HCT116 (cell line): ENCODE data around the gene RBMS1. TPM values are rescaled to one million over a fixed set of nuclear protein-coding genes. Genes with fewer than 3 reads are reported as not detected.

ENCODE experiments used
- ATAC-seq: fragments of 200-7000 bp; cut with Tn5 transposase; 2 replicates; pipeline ENCODE4 v1.9.1; 2020; ENCODE audit warnings: mild to moderate bottlenecking, moderate library complexity
- BruUV-seq: library from RNA; stranded (reverse); fragments of 400-500 nt; replicated peaks from 2 replicates; lab custom pipeline; 2021; lab: Mats Ljungman, UMichigan
- CTCF ChIA-PET: fragments of 300-600 bp; sonication (Branson Sonifier 250); formaldehyde crosslinking; loops from one replicate; lab custom pipeline; 2021; ENCODE audit warnings: antibody characterized with exemption; lab: Charles Lee
- POLR2A ChIA-PET: fragments of 300-600, 350-600 bp; sonication (Branson Sonifier 250); formaldehyde crosslinking; loops from one replicate; lab custom pipeline; 2021; ENCODE audit warnings: antibody characterized with exemption; lab: Charles Lee
- RAD21 ChIA-PET, 2 experiments: fragments of 300-600 bp; sonication (Branson Sonifier 250); formaldehyde crosslinking; loops; one replicate each; lab custom pipeline; 2023; ENCODE audit warnings: low total read pairs in 2 of 2; ENCODE audit not compliant: uncharacterized antibody in 2 of 2, unreplicated experiment in 2 of 2, low non-redundant PET in 1 of 2; lab: Charles Lee
- DNase-seq: peaks from one replicate; pipeline ENCODE4 v3.0.0-alpha.2; 2010; ENCODE audit warnings: low read depth, low spot score
- H2AFZ ChIP-seq: fragments of 200-600 bp; shearing (Covaris generic), sonication (generic); 2 replicates; pipeline ENCODE4 v1.6.1; 2017; ENCODE audit warnings: low read depth, mixed run types, mixed read lengths, antibody characterized with exemption, low read length; ENCODE audit not compliant: poor library complexity, severe bottlenecking
- H3K27ac ChIP-seq: 2 replicates; pipeline ENCODE4 v1.5.1; 2012; ENCODE audit warnings: low read depth, low read length
- H3K27me3 ChIP-seq: fragments of 200-600 bp; sonication (generic); 2 replicates; pipeline ENCODE4 v1.6.1; 2016; ENCODE audit warnings: mixed run types, low read length, mixed read lengths; ENCODE audit not compliant: insufficient read depth
- H3K36me3 ChIP-seq, 2 experiments: fragments of 200-500 bp in 1 of 2; fragments of 200-600 bp in 1 of 2; sonication (Bioruptor generic) in 1 of 2; sonication (generic) in 1 of 2; 2 replicates each; pipeline versions ENCODE4 v1.5.1 to v1.6.1; 2014 to 2016; ENCODE audit warnings: low read length in 2 of 2, inconsistent platforms in 1 of 2, mixed read lengths in 1 of 2, mixed run types in 1 of 2; ENCODE audit not compliant: insufficient read depth in 2 of 2, control insufficient read depth in 1 of 2
- H3K4me1 ChIP-seq, 2 experiments: fragments of 200-600 bp in 1 of 2; sonication (generic) in 1 of 2; 2 replicates each; pipeline versions ENCODE4 v1.5.1 to v1.6.1; 2012 to 2017; ENCODE audit warnings: low read length in 2 of 2, inconsistent platforms in 1 of 2, mild to moderate bottlenecking in 1 of 2, mixed read lengths in 1 of 2, mixed run types in 1 of 2, moderate library complexity in 1 of 2; ENCODE audit not compliant: insufficient read depth in 2 of 2, control insufficient read depth in 1 of 2
- H3K4me2 ChIP-seq: fragments of 200-600 bp; sonication (generic); 2 replicates; pipeline ENCODE4 v1.6.1; 2017; ENCODE audit warnings: mixed run types, low read length, mixed read lengths
- H3K4me3 ChIP-seq, 2 experiments: fragments of 200-600 bp in 1 of 2; sonication (generic) in 1 of 2; replicated peaks in 1 of 2; 2 replicates each; pipeline ENCODE4 v1.5.1; 2011 to 2016; ENCODE audit warnings: low read length in 2 of 2, control low read depth in 1 of 2, low read depth in 1 of 2, mild to moderate bottlenecking in 1 of 2, mixed read lengths in 1 of 2, mixed run types in 1 of 2
- H3K79me2 ChIP-seq: fragments of 200-600 bp; sonication (generic); 2 replicates; pipeline ENCODE4 v1.6.1; 2017; ENCODE audit warnings: mild to moderate bottlenecking, mixed run types, low read length, moderate library complexity, mixed read lengths; ENCODE audit not compliant: insufficient read depth
- H3K9ac ChIP-seq: fragments of 200-600 bp; sonication (generic); 2 replicates; pipeline ENCODE4 v1.6.1; 2016; ENCODE audit warnings: low read length, mixed read lengths
- H3K9me2 ChIP-seq: fragments of 200-600 bp; sonication (generic), shearing (Covaris generic); 2 replicates; pipeline ENCODE4 v1.6.1; 2017; ENCODE audit warnings: mixed run types, mild to moderate bottlenecking, moderate library complexity; ENCODE audit not compliant: insufficient read depth
- H3K9me3 ChIP-seq, 2 experiments: fragments of 200-500 bp in 1 of 2; fragments of 200-600 bp in 1 of 2; sonication (Bioruptor generic) in 1 of 2; sonication (generic) in 1 of 2; 2 replicates each; pipeline ENCODE4 v1.6.1; 2014 to 2017; ENCODE audit warnings: low read length in 2 of 2, mixed read lengths in 2 of 2, inconsistent platforms in 1 of 2, low read depth in 1 of 2, mild to moderate bottlenecking in 1 of 2, mixed run types in 1 of 2, moderate library complexity in 1 of 2; ENCODE audit not compliant: control insufficient read depth in 1 of 2, insufficient read depth in 1 of 2
- H4K20me1 ChIP-seq: fragments of 200-600 bp; sonication (generic), shearing (Covaris generic); 2 replicates; pipeline ENCODE4 v1.6.1; 2017; ENCODE audit warnings: mixed run types, mild to moderate bottlenecking, moderate library complexity; ENCODE audit not compliant: insufficient read depth
- CEBPB ChIP-seq: IDR thresholded peaks from 2 replicates; pipeline ENCODE4 v1.6.1; 2012; ENCODE audit warnings: low read depth
- CTCF ChIP-seq, 3 experiments: fragments of 200-600 bp in 1 of 3; sonication (generic) in 1 of 3; IDR thresholded peaks in 2 of 3; conservative IDR thresholded peaks in 1 of 3; 2 replicates each; pipeline ENCODE4 v1.5.1; 2012 to 2017; ENCODE audit warnings: low read depth in 2 of 3, low read length in 2 of 3, antibody characterized with exemption in 1 of 3, borderline replicate concordance in 1 of 3, control low read depth in 1 of 3, mild to moderate bottlenecking in 1 of 3, mixed read lengths in 1 of 3, mixed run types in 1 of 3, moderate library complexity in 1 of 3; ENCODE audit not compliant: insufficient read depth in 1 of 3
- ELF1 ChIP-seq: IDR thresholded peaks from 2 replicates; pipeline ENCODE4 v1.6.1; 2012; ENCODE audit warnings: low read depth, borderline replicate concordance
- JUND ChIP-seq: IDR thresholded peaks from 2 replicates; pipeline ENCODE4 v1.6.1; 2012
- MAX ChIP-seq: IDR thresholded peaks from 2 replicates; pipeline ENCODE4 v1.6.1; 2012
- POLR2A ChIP-seq: IDR thresholded peaks from 2 replicates; pipeline ENCODE4 v1.7.0; 2011; ENCODE audit warnings: borderline replicate concordance; ENCODE audit not compliant: insufficient read depth, insufficient read length; ENCODE audit errors: extremely low read depth
- POLR2AphosphoS5 ChIP-seq: IDR thresholded peaks from 2 replicates; pipeline ENCODE4 v1.6.1; 2011; ENCODE audit warnings: mild to moderate bottlenecking, low read depth, low read length, moderate library complexity
- RAD21 ChIP-seq: IDR thresholded peaks from 2 replicates; pipeline ENCODE4 v1.6.1; 2012; ENCODE audit warnings: low read depth, mild to moderate bottlenecking
- SIN3A ChIP-seq: IDR thresholded peaks from 2 replicates; pipeline ENCODE4 v1.6.1; 2012; ENCODE audit warnings: low read depth
- intact Hi-C: fragments of 100-400 bp; cut with micrococcal nuclease; formaldehyde crosslinking; loops from 2 replicates; pipeline ENCODE4 v1.10.0; 2022
- total RNA-seq: library from RNA; stranded (reverse); gene quantifications from one replicate; pipeline ENCODE4 v1.2.1, GENCODE V29; 2021; ENCODE audit not compliant: unreplicated experiment

Gene RBMS1
- total RNA-seq, 1 experiment from 2014 or later, result 17.6 TPM

GRCh38 chr2:160268151-160268781 is 225.3 kb downstream of the RBMS1 start:
- CTCF ChIA-PET, result no interaction called here
- DNase-seq (no peak), ATAC-seq (no peak)
- H3K4me2 ChIP-seq, result no peak overlapping the region
- H3K9me2 ChIP-seq, result no peaks in the 10 kb centered on the region
- BruUV-seq, result no TSS peak
- intact Hi-C loops, result no loop called here
- H3K27ac ChIP-seq, result no peak overlapping the region
- no peak overlapping the region for H2AFZ ChIP-seq
- peaks cover 3 to 27% of the 10 kb centered on the region in 2 experiments; a peak in 3 of 4 replicates for H3K4me1 ChIP-seq
- no peak overlapping the region for H3K4me3 ChIP-seq
- POLR2A ChIA-PET, result no interaction called here
- no peaks in the 10 kb centered on the region for H3K9me3 ChIP-seq
- H4K20me1 ChIP-seq, result no peaks in the 10 kb centered on the region
- H3K9ac ChIP-seq, result no peak overlapping the region
- no peaks in the 10 kb centered on the region for H3K79me2 ChIP-seq
- RAD21 ChIA-PET, result no interaction called here
- no peaks in the 10 kb centered on the region for H3K27me3 ChIP-seq
- TF ChIP-seq CEBPB (no peak), POLR2A (no peak), MAX (no peak), POLR2AphosphoS5 (no peak), CTCF (IDR thresholded peaks at IDR 0.05 in 2 of 3, conservative IDR thresholded peaks at IDR 0.05 in 1 of 3; ENCODE audit: borderline replicate concordance in 1 of 3, insufficient read depth in 1 of 3, low read depth in 2 of 3, low read length in 2 of 3) (no peak), ELF1 (no peak), RAD21 (no peak)
- no peaks in the 10 kb centered on the region for H3K36me3 ChIP-seq

GRCh38 chr2:160267692-160268091 is 225.9 kb downstream of the RBMS1 start:
- POLR2A ChIA-PET, result no interaction called here
- intact Hi-C loops, result no loop called here

More at GRCh38 chr2:160267692-160268091, 225.9 kb downstream of the RBMS1 start:
- no peaks in the 10 kb centered on the region for H3K79me2 ChIP-seq
- H3K36me3 ChIP-seq, result no peaks in the 10 kb centered on the region
- H3K4me1 ChIP-seq, result peaks cover 3 to 27% of the 10 kb centered on the region in 2 experiments; a peak in 3 of 4 replicates
- no peaks in the 10 kb centered on the region for H3K27me3 ChIP-seq
- H3K9me2 ChIP-seq, result no peaks in the 10 kb centered on the region
- no peaks in the 10 kb centered on the region for H4K20me1 ChIP-seq
- H3K4me3 ChIP-seq, result no peak overlapping the region
- ChIA-PET CTCF (no interaction called here), RAD21 (no interaction called here)
- H3K9ac ChIP-seq, result no peak overlapping the region
- no peak for TF ChIP-seq SIN3A
- no peak for TF ChIP-seq JUND
- no peak for TF ChIP-seq ELF1
- no peak overlapping the region for H3K4me2 ChIP-seq
- H2AFZ ChIP-seq, result no peak overlapping the region
- ATAC-seq, result no peak
- no peak overlapping the region for H3K27ac ChIP-seq
- DNase-seq, result no peak
- no peaks in the 10 kb centered on the region for H3K9me3 ChIP-seq
- BruUV-seq, result no TSS peak
